IMR-90 (cell line): ENCODE measurements around the gene SLC25A21. TPM values are rescaled to one million over a fixed set of nuclear protein-coding genes. Genes with fewer than 3 reads are reported as not detected.

Source experiments
- ATAC-seq: fragments of 200-7000 bp; cut with Tn5 transposase; 2 replicates; pipeline ENCODE4 v1.9.1; 2020; ENCODE audit warnings: low read depth, mild to moderate bottlenecking, moderate library complexity
- BruUV-seq: library from RNA; stranded (reverse); fragments of 400-500 nt; replicated peaks from 2 replicates; lab custom pipeline; 2021; lab: Mats Ljungman, UMichigan
- CTCF ChIA-PET: fragments of 300-600 bp; formaldehyde crosslinking; extraction: SDS; loops from one replicate; lab custom pipeline; 2021; ENCODE audit warnings: antibody characterized with exemption; lab: Yijun Ruan, JAX
- POLR2A ChIA-PET: fragments of 300-600 bp; sonication (Branson Sonifier 250); formaldehyde crosslinking; loops from one replicate; lab custom pipeline; 2022; ENCODE audit warnings: antibody characterized with exemption; ENCODE audit not compliant: unreplicated experiment; lab: Charles Lee
- DNase-seq: peaks from one replicate; pipeline ENCODE4 v3.0.0; 2013
- H2AFZ ChIP-seq: replicated peaks from 2 replicates; pipeline ENCODE3; 2013; ENCODE audit warnings: low read length, mild to moderate bottlenecking; ENCODE audit not compliant: poor library complexity
- H2AK5ac ChIP-seq: 2 replicates; pipeline ENCODE4 v1.6.1; 2013; ENCODE audit warnings: low read depth, low read length, inconsistent platforms
- H2AK9ac ChIP-seq: replicated peaks from 2 replicates; pipeline ENCODE3; 2013; ENCODE audit warnings: mild to moderate bottlenecking, low read depth, low read length, moderate library complexity; ENCODE audit not compliant: poor library complexity
- H2BK120ac ChIP-seq: 2 replicates; pipeline ENCODE4 v1.6.1; 2013; ENCODE audit warnings: low read depth, low read length, inconsistent platforms
- H2BK15ac ChIP-seq: 3 replicates; pipeline ENCODE4 v1.6.1; 2013; ENCODE audit warnings: low read depth, low read length, inconsistent platforms
- H2BK20ac ChIP-seq: 2 replicates; pipeline ENCODE4 v1.6.1; 2013; ENCODE audit warnings: low read depth, mild to moderate bottlenecking, inconsistent platforms, low read length, moderate library complexity
- H2BK5ac ChIP-seq: 2 replicates; pipeline ENCODE4 v1.6.1; 2013; ENCODE audit warnings: mild to moderate bottlenecking, low read depth, low read length, inconsistent platforms; ENCODE audit not compliant: poor library complexity, severe bottlenecking
- H3K14ac ChIP-seq: replicated peaks from 2 replicates; pipeline ENCODE4 v1.6.1; 2013; ENCODE audit warnings: low read depth, low read length, inconsistent platforms
- H3K18ac ChIP-seq: 2 replicates; pipeline ENCODE4 v1.6.1; 2013; ENCODE audit warnings: low read depth, low read length, control low read depth
- H3K23ac ChIP-seq: 2 replicates; pipeline ENCODE4 v1.6.1; 2013; ENCODE audit warnings: low read depth, low read length, inconsistent platforms
- H3K27ac ChIP-seq: 2 replicates; pipeline ENCODE4 v1.5.1; 2013; ENCODE audit warnings: mild to moderate bottlenecking, control low read depth, low read length; ENCODE audit not compliant: insufficient read depth
- H3K27me3 ChIP-seq: 2 replicates; pipeline ENCODE4 v1.6.1; 2013; ENCODE audit warnings: low read length; ENCODE audit not compliant: control insufficient read depth, insufficient read depth
- H3K36me3 ChIP-seq: 2 replicates; pipeline ENCODE4 v1.6.1; 2013; ENCODE audit warnings: low read length, mixed read lengths; ENCODE audit not compliant: control insufficient read depth, insufficient read depth
- H3K4ac ChIP-seq: 2 replicates; pipeline ENCODE4 v1.6.1; 2013; ENCODE audit warnings: low read depth, low read length, inconsistent platforms
- H3K4me1 ChIP-seq: 2 replicates; pipeline ENCODE4 v1.6.1; 2013; ENCODE audit warnings: low read length, mixed read lengths; ENCODE audit not compliant: control insufficient read depth, insufficient read depth
- H3K4me2 ChIP-seq: 2 replicates; pipeline ENCODE4 v1.6.1; 2013; ENCODE audit warnings: low read depth, mild to moderate bottlenecking, control low read depth, low read length, moderate library complexity
- H3K4me3 ChIP-seq: 2 replicates; pipeline ENCODE4 v1.5.1; 2013; ENCODE audit warnings: low read depth, mild to moderate bottlenecking, control low read depth, low read length, moderate library complexity; ENCODE audit not compliant: insufficient read depth
- H3K56ac ChIP-seq: 2 replicates; pipeline ENCODE4 v1.6.1; 2013; ENCODE audit warnings: low read length, inconsistent platforms; ENCODE audit not compliant: insufficient read depth; ENCODE audit errors: extremely low read depth
- H3K79me1 ChIP-seq, 2 experiments: 2 replicates each; pipeline ENCODE4 v1.6.1; 2013; ENCODE audit warnings: low read length in 2 of 2, inconsistent platforms in 1 of 2, low read depth in 1 of 2
- H3K9ac ChIP-seq: 2 replicates; pipeline ENCODE4 v1.6.1; 2013; ENCODE audit warnings: low read depth, low read length, control low read depth
- H3K9me1 ChIP-seq: 2 replicates; pipeline ENCODE4 v1.6.1; 2013; ENCODE audit warnings: low read length, inconsistent platforms; ENCODE audit not compliant: insufficient read depth
- H3K9me3 ChIP-seq: 2 replicates; pipeline ENCODE4 v1.6.1; 2013; ENCODE audit warnings: low read length; ENCODE audit not compliant: control insufficient read depth, insufficient read depth
- H4K20me1 ChIP-seq: 2 replicates; pipeline ENCODE4 v1.6.1; 2013; ENCODE audit warnings: low read length, inconsistent platforms; ENCODE audit not compliant: insufficient read depth
- H4K5ac ChIP-seq: 2 replicates; pipeline ENCODE4 v1.6.1; 2013; ENCODE audit warnings: mild to moderate bottlenecking, low read depth, low read length, control low read depth
- H4K8ac ChIP-seq, 2 experiments: 2 replicates each; pipeline ENCODE4 v1.6.1; 2013; ENCODE audit warnings: low read depth in 2 of 2, low read length in 2 of 2, control low read depth in 1 of 2, inconsistent platforms in 1 of 2
- H4K91ac ChIP-seq: 2 replicates; pipeline ENCODE4 v1.6.1; 2013; ENCODE audit warnings: low read depth, low read length, inconsistent platforms; ENCODE audit not compliant: insufficient read depth
- CEBPB ChIP-seq: IDR thresholded peaks from 2 replicates; pipeline ENCODE4 v1.6.1; 2012; ENCODE audit warnings: low read depth, low read length, improper control_type of control experiment
- MAFK ChIP-seq: IDR thresholded peaks from 2 replicates; pipeline ENCODE4 v1.6.1; 2012; ENCODE audit warnings: low read depth, low read length, improper control_type of control experiment
- MAZ ChIP-seq: IDR thresholded peaks from 2 replicates; pipeline ENCODE4 v1.6.1; 2012; ENCODE audit warnings: low read depth, mild to moderate bottlenecking, low read length, improper control_type of control experiment, moderate library complexity, borderline replicate concordance
- NFE2L2 ChIP-seq: fragments of 150-350 bp; IDR thresholded peaks from 2 replicates; pipeline ENCODE4 v1.6.1; 2016; ENCODE audit warnings: low read depth, mild to moderate bottlenecking, low read length
- POLR2A ChIP-seq: IDR thresholded peaks from 2 replicates; pipeline ENCODE4 v1.6.1; 2012; ENCODE audit warnings: mild to moderate bottlenecking, low read depth, low read length
- SMC3 ChIP-seq: fragments of 150-350 bp; IDR thresholded peaks from 2 replicates; pipeline ENCODE4 v1.6.1; 2016; ENCODE audit warnings: low read depth, mild to moderate bottlenecking, antibody characterized with exemption, low read length, moderate library complexity
- WGBS, 2 experiments: methylation state at CpG; one replicate each; pipeline versions ENCODE4 v1.1.5 to v1.1.7; 2013; ENCODE audit warnings: missing lambda C conversion rate in 2 of 2; ENCODE audit not compliant: insufficient read length in 1 of 2; ENCODE audit errors: extremely low coverage in 2 of 2; 5-methylcytosine and 5-hydroxymethylcytosine counted together
- dilution Hi-C: fragments of 300-500 bp; cut with HindIII; formaldehyde crosslinking; loops from one replicate; pipeline ENCODE4 v1.14.3; 2018; ENCODE audit warnings: low sequenced_read_pairs; ENCODE audit not compliant: unreplicated experiment
- in situ Hi-C: fragments of 300-500 bp; cut with MboI; formaldehyde crosslinking; loops from 3 replicates; pipeline ENCODE4 v1.14.3; 2019; ENCODE audit warnings: low sequenced_read_pairs, inconsistent platforms, mixed read lengths
- intact Hi-C: fragments of 100-400 bp; cut with micrococcal nuclease; formaldehyde crosslinking; loops from 2 replicates; pipeline ENCODE4 v1.10.0; 2022
- polyA plus RNA-seq, 3 experiments: library from polyadenylated mRNA; depleted of rRNA; stranded (reverse); fragments of >200 nt; gene quantifications; 2 replicates each; pipeline ENCODE4 v1.2.3, GENCODE V29; 2012; ENCODE audit warnings: low replicate concordance in 1 of 3
- total RNA-seq: library from RNA; depleted of rRNA; stranded (reverse); fragments of >200 nt; gene quantifications from 2 replicates; pipeline ENCODE4 v1.2.3, GENCODE V29; 2012

The SLC25A21 gene
- total and polyA plus RNA-seq, 2 of the 4 experiments (the other 2 are of a cell fraction), result 0.62 to 0.90 TPM

DNA sequence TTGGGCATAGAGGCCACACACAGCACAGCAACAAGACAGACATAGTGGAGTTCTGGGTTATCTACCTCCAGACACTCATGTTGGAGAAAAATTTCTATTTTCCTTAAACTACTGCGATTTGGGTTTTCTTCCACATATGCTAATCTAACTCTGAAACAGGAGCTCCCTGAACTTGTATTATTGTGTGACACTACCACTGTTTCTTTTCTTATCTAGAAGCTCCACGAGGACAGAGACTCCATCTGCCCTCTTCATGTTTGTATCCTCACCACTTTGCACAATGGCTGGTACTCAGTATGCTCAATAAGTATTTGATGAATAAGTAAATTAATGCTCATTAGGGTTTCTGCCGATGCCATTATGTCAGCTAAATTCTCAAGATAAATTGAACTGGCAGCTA is 292.1 kb downstream of the SLC25A21 start:
- Histone ChIP-seq H3K4me3 (no peak overlapping the region), H2AFZ (no peak overlapping the region), H3K9me3 (no peaks in the 10 kb centered on the region), H3K56ac (no peak overlapping the region), H4K20me1 (no peaks in the 10 kb centered on the region), H4K5ac (no peak overlapping the region), H2BK120ac (no peak overlapping the region), H3K36me3 (no peaks in the 10 kb centered on the region), H3K27me3 (no peaks in the 10 kb centered on the region), H2BK20ac (no peak overlapping the region), H4K8ac (no peak overlapping the region), H3K4ac (no peak overlapping the region), H3K79me1 (no peaks in the 10 kb centered on the region), H3K4me1 (no peaks in the 10 kb centered on the region), H3K23ac (no peak overlapping the region), H3K9ac (no peak overlapping the region), H3K27ac (no peak overlapping the region), H2AK5ac (no peak overlapping the region), H3K18ac (no peak overlapping the region), H3K4me2 (no peak overlapping the region), H2AK9ac (no peak overlapping the region), H2BK15ac (no peak overlapping the region), H2BK5ac (no peak overlapping the region), H3K9me1 (no peaks in the 10 kb centered on the region), H3K14ac (no peak overlapping the region), H4K91ac (no peak overlapping the region)
- intact Hi-C loops, result no loop called here
- WGBS, 2 experiments, result no CpG with 5 or more reads among the region's 3 CpGs
- dilution Hi-C loops, result no loop called here
- ChIA-PET CTCF (interaction anchor here (0.7 kb wide), 1 partner anchor 93 kb away, joined by 4 read pairs; no protein-coding TSS in a partner anchor), POLR2A (no interaction called here)
- TF ChIP-seq MAFK, result no peak
- no peak for TF ChIP-seq SMC3
- no peak for TF ChIP-seq MAZ
- no peak for TF ChIP-seq POLR2A
- no peak for TF ChIP-seq CEBPB
- TF ChIP-seq NFE2L2, result no peak
- BruUV-seq, result no TSS peak
- ATAC-seq (no peak), DNase-seq (no peak)
- in situ Hi-C loops, result no loop called here
